Colonic mucosa (tissue), 4 donors: ENCODE results near the gene GRIN2C. TPM values are rescaled to one million over a fixed set of nuclear protein-coding genes. Genes with fewer than 3 reads are reported as not detected.

Source experiments
- DNase-seq: peaks from one replicate; pipeline ENCODE4 v3.0.0-alpha.2; 2020
- H3K27ac ChIP-seq: fragments of 200-600 bp; one replicate; pipeline ENCODE4 v1.8.0; 2021
- H3K27me3 ChIP-seq: fragments of 200-600 bp; one replicate; pipeline ENCODE4 v1.8.0; 2021
- H3K36me3 ChIP-seq: fragments of 200-600 bp; one replicate; pipeline ENCODE4 v1.8.0; 2021
- H3K4me1 ChIP-seq: fragments of 200-600 bp; one replicate; pipeline ENCODE4 v1.8.0; 2021; ENCODE audit warnings: mild to moderate bottlenecking
- H3K4me3 ChIP-seq: fragments of 200-600 bp; one replicate; pipeline ENCODE4 v1.8.0; 2021
- H3K9ac ChIP-seq, 2 donors: one replicate each; pipeline ENCODE4 v1.7.0; 2013; ENCODE audit warnings: control low read depth in 2 of 2, low read depth in 2 of 2, low read length in 2 of 2
- H3K9me3 ChIP-seq: fragments of 200-600 bp; one replicate; pipeline ENCODE4 v1.8.0; 2021
- CTCF ChIP-seq: fragments of 200-600 bp; IDR thresholded peaks from one replicate; pipeline ENCODE4 v1.8.0; 2022; ENCODE audit warnings: antibody characterized with exemption, mild to moderate bottlenecking
- intact Hi-C: fragments of 100-400 bp; cut with DNase I; formaldehyde crosslinking; loops from one replicate; pipeline ENCODE4 v1.14.1; 2022
- total RNA-seq, 2 donors: library from RNA; stranded (reverse); fragmentation: NEBNext Ultra II Directional in 1 of 2; extraction: Animal tissue kit (Norgen Biotek cat#: 25700) in 1 of 2; gene quantifications; one replicate each; pipeline ENCODE4 v1.2.1, GENCODE V29; 2021
- donor health status: healthy.
- donor health status: DM: no; HTN: no; CAD: no.
- donor health status: DM: no; HTN: no; CAD: no.

The GRIN2C gene
- total RNA-seq, 2 donors from 2014 or later, result 0.16 to 0.30 TPM

GRCh38 chr17:74860872-74861661 is 1.4 kb upstream of the GRIN2C start:
- Histone ChIP-seq H3K4me1 (peaks cover 9% of the 10 kb centered on the region), H3K9me3 (no peaks in the 10 kb centered on the region), H3K36me3 (no peaks in the 10 kb centered on the region), H3K4me3 (peak overlapping the region; percentile 11), H3K9ac (no peak overlapping the region), H3K27ac (no peak overlapping the region), H3K27me3 (peaks cover 41% of the 10 kb centered on the region)
- no peak for TF ChIP-seq CTCF
- DNase-seq, result no peak
- intact Hi-C loops, result loop anchor here (5.0 kb wide), 1 partner anchor 119 kb away; no protein-coding TSS in a partner anchor

GRCh38 chr17:74860229-74860871 is 665 bp upstream of the GRIN2C start:
- Histone ChIP-seq H3K4me3 (no peak overlapping the region), H3K4me1 (peaks cover 9% of the 10 kb centered on the region), H3K36me3 (no peaks in the 10 kb centered on the region), H3K27me3 (peaks cover 41% of the 10 kb centered on the region), H3K27ac (no peak overlapping the region), H3K9ac (no peak overlapping the region), H3K9me3 (no peaks in the 10 kb centered on the region)
- TF ChIP-seq CTCF, result no peak
- DNase-seq, result no peak
- intact Hi-C loops, result loop anchor here (5.0 kb wide), 1 partner anchor 118 kb away; no protein-coding TSS in a partner anchor

GRCh38 chr17:74858672-74859458 is 820 bp downstream of the GRIN2C start:
- H3K4me3 ChIP-seq, result no peak overlapping the region
- DNase-seq, result no peak
- intact Hi-C loops, result no loop called here
- no peak for TF ChIP-seq CTCF
- no peaks in the 10 kb centered on the region for H3K9me3 ChIP-seq
- H3K36me3 ChIP-seq, result no peaks in the 10 kb centered on the region
- peaks cover 47% of the 10 kb centered on the region for H3K27me3 ChIP-seq
- H3K4me1 ChIP-seq, result peaks cover 9% of the 10 kb centered on the region
- H3K9ac ChIP-seq, result no peak overlapping the region
- no peak overlapping the region for H3K27ac ChIP-seq

GRCh38 chr17:74857191-74857590 is 2.5 kb downstream of the GRIN2C start:
- Histone ChIP-seq H3K4me1 (peaks cover 8% of the 10 kb centered on the region), H3K27me3 (peaks cover 57% of the 10 kb centered on the region), H3K36me3 (no peaks in the 10 kb centered on the region), H3K9ac (no peak overlapping the region), H3K27ac (no peak overlapping the region), H3K4me3 (no peak overlapping the region), H3K9me3 (no peaks in the 10 kb centered on the region)
- intact Hi-C loops, result no loop called here
- no peak for TF ChIP-seq CTCF
- no peak for DNase-seq

GRCh38 chr17:74856112-74856511 is 3.6 kb downstream of the GRIN2C start:
- peaks cover 60% of the 10 kb centered on the region for H3K27me3 ChIP-seq
- no peak overlapping the region for H3K4me3 ChIP-seq

More at GRCh38 chr17:74856112-74856511, 3.6 kb downstream of the GRIN2C start:
- Histone ChIP-seq H3K9ac (no peak overlapping the region), H3K27ac (no peak overlapping the region), H3K36me3 (no peaks in the 10 kb centered on the region), H3K9me3 (no peaks in the 10 kb centered on the region), H3K4me1 (peaks cover 4% of the 10 kb centered on the region)
- TF ChIP-seq CTCF, result no peak
- DNase-seq, result no peak
- intact Hi-C loops, result no loop called here
